Tibial artery (tissue), 4 donors: ENCODE results near the gene FBXL14.

Experiments
- DNase-seq, 2 donors: peaks; one replicate each; pipeline ENCODE4 v3.0.0-alpha.2; 2019
- H3K27ac ChIP-seq, 2 donors: fragments of 200-600 bp; sonication (generic) in 1 of 2; 1 replicate in 1 of 2; 2 replicates in 1 of 2; pipeline ENCODE4 v1.5.1; 2018 to 2019; ENCODE audit warnings: mild to moderate bottlenecking in 1 of 2
- H3K27me3 ChIP-seq, 2 donors: fragments of 200-600 bp; sonication (generic) in 1 of 2; one replicate each; pipeline versions ENCODE4 v1.5.1 to v1.6.0; 2016 to 2019
- H3K36me3 ChIP-seq, 3 donors: fragments of 200-600 bp; sonication (generic) in 2 of 3; one replicate each; pipeline ENCODE4 v1.5.1; 2016 to 2019; ENCODE audit warnings: mild to moderate bottlenecking in 2 of 3
- H3K4me1 ChIP-seq, 4 donors: fragments of 200-600 bp; sonication (generic) in 2 of 4; 1 replicate in 3 of 4; 2 replicates in 1 of 4; pipeline ENCODE4 v1.5.1; 2016 to 2019
- H3K4me3 ChIP-seq, 2 donors: fragments of 200-600 bp; sonication (generic) in 1 of 2; 1 replicate in 1 of 2; 2 replicates in 1 of 2; pipeline ENCODE4 v1.5.1; 2018 to 2019; ENCODE audit warnings: mild to moderate bottlenecking in 2 of 2
- H3K9me3 ChIP-seq, 3 donors: fragments of 200-600 bp; sonication (generic) in 1 of 3; one replicate each; pipeline ENCODE4 v1.5.1; 2016 to 2019
- CTCF ChIP-seq, 2 experiments: fragments of 200-600 bp in 1 of 2; fragments of 450-650 bp in 1 of 2; IDR thresholded peaks; one replicate each; pipeline ENCODE4 v1.5.1; 2017 to 2019; ENCODE audit warnings: antibody characterized with exemption in 2 of 2, mild to moderate bottlenecking in 1 of 2, moderate library complexity in 1 of 2
- intact Hi-C: fragments of 100-400 bp; cut with DNase I; formaldehyde crosslinking; loops from one replicate; pipeline ENCODE4 v1.15.0; 2023; ENCODE audit warnings: low total_unique reads

FBXL14 gene

GRCh38 chr12:1573960-1574864 is 20.2 kb downstream of the FBXL14 start:
- DNase-seq: no peak
- intact Hi-C loops: no loop called here
- Histone ChIP-seq H3K36me3 (no peaks in the 10 kb centered on the region), H3K9me3 (no peaks in the 10 kb centered on the region), H3K27me3 (no peaks in the 10 kb centered on the region), H3K4me3 (no peak overlapping the region), H3K27ac (no peak overlapping the region), H3K4me1 (peaks cover 0 to 33% (median 31%) of the 10 kb centered on the region in 4 donors)
- TF ChIP-seq CTCF (IDR thresholded peaks at IDR 0.05): no peak

GRCh38 chr12:1572731-1573130 is 21.6 kb downstream of the FBXL14 start:
- intact Hi-C loops: no loop called here
- H3K4me3 ChIP-seq: no peak overlapping the region
- no peaks in the 10 kb centered on the region for H3K27me3 ChIP-seq
- no peaks in the 10 kb centered on the region for H3K9me3 ChIP-seq
- peaks cover 0 to 33% (median 31%) of the 10 kb centered on the region in 4 donors for H3K4me1 ChIP-seq
- no peak overlapping the region for H3K27ac ChIP-seq
- DNase-seq: no peak
- no peak for TF ChIP-seq CTCF (IDR thresholded peaks at IDR 0.05)
- no peaks in the 10 kb centered on the region for H3K36me3 ChIP-seq

GRCh38 chr12:1567852-1568251 is 26.5 kb downstream of the FBXL14 start:
- no peak for DNase-seq
- no peaks in the 10 kb centered on the region for H3K27me3 ChIP-seq
- no peaks in the 10 kb centered on the region for H3K36me3 ChIP-seq
- TF ChIP-seq CTCF (IDR thresholded peaks at IDR 0.05): no peak
- H3K4me1 ChIP-seq: peaks cover 0 to 14% (median 6%) of the 10 kb centered on the region in 4 donors
- H3K9me3 ChIP-seq: no peaks in the 10 kb centered on the region
- H3K27ac ChIP-seq: no peak overlapping the region
- H3K4me3 ChIP-seq: no peak overlapping the region
- intact Hi-C loops: no loop called here

GRCh38 chr12:1566449-1567135 is 27.8 kb downstream of the FBXL14 start:
- no peak for TF ChIP-seq CTCF (IDR thresholded peaks at IDR 0.05)
- intact Hi-C loops: no loop called here
- no peak for DNase-seq
- Histone ChIP-seq H3K4me3 (no peak overlapping the region), H3K4me1 (peaks cover 0 to 18% (median 6%) of the 10 kb centered on the region in 4 donors), H3K27ac (no peak overlapping the region), H3K27me3 (no peaks in the 10 kb centered on the region), H3K36me3 (no peaks in the 10 kb centered on the region), H3K9me3 (no peaks in the 10 kb centered on the region)

- H3K27me3 ChIP-seq: no peaks in the 10 kb centered on the region
- H3K27ac ChIP-seq: no peak overlapping the region
- no peak for DNase-seq
- peaks cover 0 to 18% (median 6%) of the 10 kb centered on the region in 4 donors for H3K4me1 ChIP-seq
- no peaks in the 10 kb centered on the region for H3K36me3 ChIP-seq
- intact Hi-C loops: no loop called here
- no peak overlapping the region for H3K4me3 ChIP-seq
- TF ChIP-seq CTCF (IDR thresholded peaks at IDR 0.05): no peak
- no peaks in the 10 kb centered on the region for H3K9me3 ChIP-seq
These were observed 29.2 kb downstream of the FBXL14 start for GRCh38 chr12:1565172-1565571.
